Stimulated activated CD8-positive, alpha-beta memory T cell treated with anti-CD3 and anti-CD28 coated beads, Interleukin-7, amount 100 ng/mL, for 4 hours (primary cell): ENCODE data around the gene ZC3H18.

Experiments used
- DNase-seq, 2 donors: peaks; one replicate each; pipeline ENCODE4 v3.0.0-alpha.2; 2020; ENCODE audit warnings: low read depth in 2 of 2

ZC3H18 gene

GRCh38 chr16:88532434-88533241 lies 37.6 kb upstream of the ZC3H18 start:
- no peak for DNase-seq

GRCh38 chr16:88533381-88533917 lies 36.8 kb upstream of the ZC3H18 start:
- DNase-seq = no peak

- DNase-seq = peak; percentile 27 to 75
Measured at GRCh38 chr16:88533932-88534637, 36.1 kb upstream of the ZC3H18 start.

GRCh38 chr16:88534638-88535190 lies 35.5 kb upstream of the ZC3H18 start:
- DNase-seq = peak in 1 of 2 donors; percentile 22

- no peak for DNase-seq
Measured at GRCh38 chr16:88535191-88535856, 34.9 kb upstream of the ZC3H18 start.

GRCh38 chr16:88535857-88536222 lies 34.4 kb upstream of the ZC3H18 start:
- no peak for DNase-seq

- no peak for DNase-seq
Measured at GRCh38 chr16:88536510-88536909, 33.7 kb upstream of the ZC3H18 start.

- no peak for DNase-seq
Measured at GRCh38 chr16:88536971-88537751, 33.0 kb upstream of the ZC3H18 start.

GRCh38 chr16:88537859-88538258 lies 32.3 kb upstream of the ZC3H18 start:
- DNase-seq = no peak

GRCh38 chr16:88538366-88539060 lies 31.7 kb upstream of the ZC3H18 start:
- no peak for DNase-seq

GRCh38 chr16:88539261-88539651 lies 30.9 kb upstream of the ZC3H18 start:
- DNase-seq = no peak

- DNase-seq = no peak
Measured at GRCh38 chr16:88539652-88540345, 30.4 kb upstream of the ZC3H18 start.

- DNase-seq = no peak
Measured at GRCh38 chr16:88540346-88540977, 29.7 kb upstream of the ZC3H18 start.

- no peak for DNase-seq
Measured at GRCh38 chr16:88541831-88542616, 28.2 kb upstream of the ZC3H18 start.

- no peak for DNase-seq
Measured at GRCh38 chr16:88543230-88543813, 26.9 kb upstream of the ZC3H18 start.

- no peak for DNase-seq
Measured at GRCh38 chr16:88545781-88546180, 24.4 kb upstream of the ZC3H18 start.

- DNase-seq = no peak
Measured at GRCh38 chr16:88548131-88548874, 21.9 kb upstream of the ZC3H18 start.

- DNase-seq = no peak
Measured at GRCh38 chr16:88548985-88549384, 21.2 kb upstream of the ZC3H18 start.
